ENCODE measurements around the gene BPIFB3. TPM values are rescaled to one million over a fixed set of nuclear protein-coding genes. Genes with fewer than 3 reads are reported as not detected.

BPIFB3 gene
- total RNA-seq, 2 donors from 2014 or later, result not detected

- Histone ChIP-seq H3K9me3 (no peaks in the 10 kb centered on the region), H3K4me1 (ENCODE audit: control insufficient read depth in 1 of 2, low read depth in 2 of 2) (no peaks in the 10 kb centered on the region), H3K4me3 (no peak overlapping the region), H3K36me3 (no peaks in the 10 kb centered on the region), H3K27me3 (replicated peaks; ENCODE audit: insufficient read depth) (no peaks in the 10 kb centered on the region), H3K27ac (no peak overlapping the region)
- ATAC-seq (ENCODE audit: insufficient number of reproducible peaks, low FRiP score, low read depth), result no peak
- no peak for DNase-seq (ENCODE audit: low spot score)
- TF ChIP-seq CTCF (IDR thresholded peaks at IDR 0.05), result no peak
Measured at GRCh38 chr20:33033381-33033780, 20.3 kb upstream of the BPIFB3 start.

DNA sequence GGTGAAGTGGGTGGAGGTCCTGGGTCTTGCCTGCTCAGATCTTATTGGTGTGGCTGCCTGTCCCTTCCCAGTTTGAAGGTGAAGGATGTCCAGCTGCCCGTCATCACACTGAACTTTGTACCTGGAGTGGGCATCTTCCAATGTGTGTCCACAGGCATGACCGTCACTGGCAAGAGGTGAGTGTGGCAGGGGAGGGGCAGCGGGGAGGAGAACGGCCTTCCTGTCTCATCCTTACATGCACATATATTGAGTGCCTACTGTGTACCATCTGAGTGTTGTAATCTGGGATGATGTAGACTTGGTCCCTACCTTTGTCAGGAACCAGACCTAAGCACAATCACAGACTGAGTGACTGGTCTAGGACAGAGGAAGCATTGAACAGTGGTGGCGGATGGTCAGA is 19.6 kb upstream of the BPIFB3 start:
- Histone ChIP-seq H3K4me3 (no peak overlapping the region), H3K9me3 (no peaks in the 10 kb centered on the region), H3K27me3 (replicated peaks; ENCODE audit: insufficient read depth) (no peaks in the 10 kb centered on the region), H3K36me3 (no peaks in the 10 kb centered on the region), H3K27ac (no peak overlapping the region), H3K4me1 (ENCODE audit: control insufficient read depth in 1 of 2, low read depth in 2 of 2) (no peaks in the 10 kb centered on the region)
- ATAC-seq (ENCODE audit: insufficient number of reproducible peaks, low FRiP score, low read depth), result no peak
- TF ChIP-seq CTCF (IDR thresholded peaks at IDR 0.05), result no peak
- no peak for DNase-seq (ENCODE audit: low spot score)

DNA sequence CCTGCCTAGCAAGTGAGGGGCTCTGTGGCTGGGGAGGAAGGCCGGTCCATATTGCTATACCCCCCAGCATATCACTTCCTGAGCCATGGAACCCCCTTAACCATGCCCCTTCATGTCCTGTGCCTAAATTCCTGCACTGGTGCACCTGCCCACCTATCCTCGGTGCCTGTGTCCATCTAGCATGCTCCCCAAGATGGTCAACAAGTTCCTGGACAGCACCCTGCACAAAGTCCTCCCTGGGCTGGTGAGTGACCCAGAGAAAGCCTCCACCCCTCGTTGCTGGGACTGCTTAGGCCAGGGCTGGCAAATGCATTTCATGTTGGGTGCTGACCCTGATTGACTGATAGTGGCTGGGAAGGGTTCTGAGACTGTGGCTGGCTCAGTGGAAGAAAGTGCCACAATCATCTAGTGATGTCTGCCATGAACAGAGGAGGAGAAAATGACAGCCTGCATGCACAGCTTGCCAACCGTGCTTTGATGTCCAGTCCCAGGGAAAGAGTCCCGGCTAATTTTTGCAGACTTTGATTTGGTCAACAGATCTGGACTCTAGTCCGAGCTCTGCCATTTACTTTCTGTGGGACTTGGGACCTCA is 18.7 kb upstream of the BPIFB3 start:
- H3K9me3 ChIP-seq, result no peaks in the 10 kb centered on the region
- no peak overlapping the region for H3K4me3 ChIP-seq
- ATAC-seq (ENCODE audit: insufficient number of reproducible peaks, low FRiP score, low read depth) (no peak), DNase-seq (ENCODE audit: low spot score) (no peak)
- H3K4me1 ChIP-seq (ENCODE audit: control insufficient read depth in 1 of 2, low read depth in 2 of 2), result no peaks in the 10 kb centered on the region
- TF ChIP-seq CTCF (IDR thresholded peaks at IDR 0.05), result no peak
- no peak overlapping the region for H3K27ac ChIP-seq
- H3K27me3 ChIP-seq (replicated peaks; ENCODE audit: insufficient read depth), result no peaks in the 10 kb centered on the region
- H3K36me3 ChIP-seq, result no peaks in the 10 kb centered on the region

GRCh38 chr20:33037456-33037855 is 16.2 kb upstream of the BPIFB3 start:
- no peaks in the 10 kb centered on the region for H3K4me1 ChIP-seq (ENCODE audit: control insufficient read depth in 1 of 2, low read depth in 2 of 2)
- no peaks in the 10 kb centered on the region for H3K36me3 ChIP-seq
- H3K4me3 ChIP-seq, result no peak overlapping the region
- no peaks in the 10 kb centered on the region for H3K27me3 ChIP-seq (replicated peaks; ENCODE audit: insufficient read depth)
- ATAC-seq (ENCODE audit: insufficient number of reproducible peaks, low FRiP score, low read depth) (no peak), DNase-seq (ENCODE audit: low spot score) (no peak)
- no peak for TF ChIP-seq CTCF (IDR thresholded peaks at IDR 0.05)
- no peaks in the 10 kb centered on the region for H3K9me3 ChIP-seq
- no peak overlapping the region for H3K27ac ChIP-seq

DNA sequence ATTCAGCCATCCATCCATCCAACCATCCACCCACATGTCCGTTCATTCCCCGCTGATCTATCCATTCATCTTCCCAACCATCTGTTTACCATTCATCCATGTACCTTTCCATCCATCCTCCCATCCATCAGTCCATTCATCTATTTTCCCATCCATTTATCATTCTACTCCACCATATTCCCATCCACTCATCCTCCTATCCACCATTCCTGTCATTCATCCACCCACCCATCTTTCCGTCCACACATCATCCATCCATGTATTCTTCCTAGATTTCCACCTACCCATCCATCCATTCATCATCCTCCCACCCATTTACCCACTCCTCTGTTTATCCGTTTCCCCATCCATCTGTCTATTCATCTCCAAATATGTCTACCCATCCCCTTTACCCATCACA is 15.5 kb upstream of the BPIFB3 start:
- Histone ChIP-seq H3K4me3 (no peak overlapping the region), H3K27me3 (replicated peaks; ENCODE audit: insufficient read depth) (no peaks in the 10 kb centered on the region), H3K27ac (no peak overlapping the region), H3K9me3 (no peaks in the 10 kb centered on the region), H3K4me1 (ENCODE audit: control insufficient read depth in 1 of 2, low read depth in 2 of 2) (no peaks in the 10 kb centered on the region), H3K36me3 (no peaks in the 10 kb centered on the region)
- ATAC-seq (ENCODE audit: insufficient number of reproducible peaks, low FRiP score, low read depth) (no peak), DNase-seq (ENCODE audit: low spot score) (no peak)
- TF ChIP-seq CTCF (IDR thresholded peaks at IDR 0.05), result no peak

Data from thoracic aorta (tissue), 2 donors.